GM23338 (cell line): ENCODE measurements around the gene PNLIPRP3. TPM values are rescaled to one million over a fixed set of nuclear protein-coding genes. Genes with fewer than 3 reads are reported as not detected.

Source experiments
- ATAC-seq: fragments of 200-7000 bp; cut with Tn5 transposase; 3 replicates; pipeline ENCODE4 v1.9.1; 2020
- DNase-seq: peaks from one replicate; pipeline ENCODE4 v3.0.0-alpha.2; 2015; ENCODE audit warnings: low spot score
- H2AFZ ChIP-seq: fragments of 200-600 bp; sonication (generic); 2 replicates; pipeline ENCODE4 v1.8.0; 2016; ENCODE audit warnings: antibody characterized with exemption, mild to moderate bottlenecking, moderate library complexity
- H3F3A ChIP-seq: fragments of 200-600 bp; sonication (generic); replicated peaks from 2 replicates; pipeline ENCODE4 v1.8.0; 2017; ENCODE audit warnings: antibody characterized with exemption, mixed run types, low read depth
- H3K27ac ChIP-seq: fragments of 200-600 bp; sonication (generic); 2 replicates; pipeline ENCODE4 v1.6.1; 2016; ENCODE audit warnings: low read depth
- H3K27me3 ChIP-seq: fragments of 200-600 bp; sonication (generic); 2 replicates; pipeline ENCODE4 v1.8.0; 2016; ENCODE audit warnings: mild to moderate bottlenecking, mixed run types, moderate library complexity; ENCODE audit not compliant: insufficient read depth
- H3K36me3 ChIP-seq: fragments of 200-600 bp; sonication (generic); 2 replicates; pipeline ENCODE4 v1.8.0; 2016; ENCODE audit warnings: mild to moderate bottlenecking; ENCODE audit not compliant: insufficient read depth
- H3K4me1 ChIP-seq: fragments of 200-600 bp; sonication (generic); 2 replicates; pipeline ENCODE4 v1.8.0; 2016; ENCODE audit warnings: mild to moderate bottlenecking, moderate library complexity; ENCODE audit not compliant: insufficient read depth
- H3K4me2 ChIP-seq: fragments of 200-600 bp; sonication (generic); 2 replicates; pipeline ENCODE4 v1.7.1; 2017; ENCODE audit warnings: mixed run types
- H3K4me3 ChIP-seq: fragments of 200-600 bp; sonication (generic); 2 replicates; pipeline ENCODE4 v1.6.1; 2016; ENCODE audit warnings: mixed run types
- H3K79me2 ChIP-seq: fragments of 200-600 bp; sonication (generic); replicated peaks from 2 replicates; pipeline ENCODE4 v1.8.0; 2017; ENCODE audit warnings: mild to moderate bottlenecking; ENCODE audit not compliant: insufficient read depth
- H3K9me2 ChIP-seq: fragments of 200-600 bp; sonication (generic); 2 replicates; pipeline ENCODE4 v1.8.0; 2017; ENCODE audit not compliant: insufficient read depth
- H4K20me1 ChIP-seq: fragments of 200-600 bp; sonication (generic); replicated peaks from 2 replicates; pipeline ENCODE4 v1.8.0; 2017; ENCODE audit warnings: mild to moderate bottlenecking; ENCODE audit not compliant: insufficient read depth
- H3K27ac Mint-ChIP-seq: 2 replicates; pipeline ENCODE4 v1.8.0; 2020; ENCODE audit warnings: inconsistent platforms, mild to moderate bottlenecking, moderate library complexity, mixed read lengths
- H3K27me3 Mint-ChIP-seq: 3 replicates; pipeline ENCODE4 v1.8.0; 2022; ENCODE audit warnings: low read depth, mild to moderate bottlenecking, moderate library complexity, mixed read lengths, inconsistent platforms; ENCODE audit not compliant: insufficient read depth, poor library complexity
- H3K36me3 Mint-ChIP-seq: 3 replicates; pipeline ENCODE4 v1.8.0; 2021; ENCODE audit warnings: low read depth, mild to moderate bottlenecking, inconsistent platforms, moderate library complexity, mixed read lengths
- H3K4me1 Mint-ChIP-seq: 3 replicates; pipeline ENCODE4 v1.8.0; 2020; ENCODE audit warnings: mild to moderate bottlenecking, inconsistent platforms, mixed read lengths
- H3K4me3 Mint-ChIP-seq: 3 replicates; pipeline ENCODE4 v1.8.0; 2021; ENCODE audit warnings: moderate library complexity, mild to moderate bottlenecking, inconsistent platforms, mixed read lengths
- H3K9me3 Mint-ChIP-seq: 3 replicates; pipeline ENCODE4 v1.8.0; 2020; ENCODE audit warnings: moderate library complexity, mild to moderate bottlenecking, inconsistent platforms, mixed read lengths
- CREB1 ChIP-seq: fragments of 250-450 bp; sonication (Bioruptor Pico); IDR thresholded peaks from 2 replicates; pipeline ENCODE4 v1.5.0; 2020; ENCODE audit warnings: low read depth, mild to moderate bottlenecking, moderate library complexity
- ETS1 ChIP-seq: IDR thresholded peaks from 2 replicates; pipeline ENCODE4 v1.6.1; 2016; ENCODE audit warnings: antibody characterized with exemption
- EZH2 ChIP-seq: fragments of 200-600 bp; sonication (generic); IDR thresholded peaks from one replicate; pipeline ENCODE4 v1.8.0; 2017; ENCODE audit warnings: antibody characterized with exemption, mild to moderate bottlenecking, low read depth; ENCODE audit not compliant: unreplicated experiment
- EZH2phosphoT487 ChIP-seq: fragments of 200-600 bp; sonication (generic); IDR thresholded peaks from one replicate; pipeline ENCODE4 v1.8.1; 2018; ENCODE audit warnings: antibody characterized with exemption; ENCODE audit not compliant: unreplicated experiment
- JUNB ChIP-seq: IDR thresholded peaks from one replicate; pipeline ENCODE4 v1.6.1; 2016; ENCODE audit warnings: antibody characterized with exemption; ENCODE audit not compliant: unreplicated experiment
- NANOG ChIP-seq: IDR thresholded peaks from 2 replicates; pipeline ENCODE4 v1.6.1; 2016; ENCODE audit warnings: antibody characterized with exemption, borderline replicate concordance
- POLR2AphosphoS5 ChIP-seq: IDR thresholded peaks from 2 replicates; pipeline ENCODE4 v1.6.1; 2016; ENCODE audit warnings: antibody characterized with exemption, low read depth
- REST ChIP-seq: IDR thresholded peaks from one replicate; pipeline ENCODE4 v1.6.1; 2018; ENCODE audit warnings: antibody characterized with exemption; ENCODE audit not compliant: unreplicated experiment
- STAT1 ChIP-seq: IDR thresholded peaks from one replicate; pipeline ENCODE4 v1.6.1; 2016; ENCODE audit warnings: antibody characterized with exemption; ENCODE audit not compliant: unreplicated experiment
- ZNF114 ChIP-seq: fragments of 250-450 bp; sonication (Bioruptor Pico); IDR thresholded peaks from 2 replicates; pipeline ENCODE4 v1.5.0; 2020; ENCODE audit warnings: mild to moderate bottlenecking, moderate library complexity
- ZNF331 ChIP-seq: fragments of 250-450 bp; sonication (Bioruptor Pico); IDR thresholded peaks from 2 replicates; pipeline ENCODE4 v1.5.0; 2020; ENCODE audit warnings: low read depth, mild to moderate bottlenecking, moderate library complexity
- ZNF462 ChIP-seq: fragments of 250-450 bp; sonication (Bioruptor Pico); IDR thresholded peaks from 2 replicates; pipeline ENCODE4 v1.5.0; 2020; ENCODE audit warnings: mild to moderate bottlenecking, moderate library complexity
- polyA plus RNA-seq: library from polyadenylated mRNA; unstranded; fragments of >200 nt; fragmentation: Nextera tagmentation; extraction: Ambion mirVana; gene quantifications from 2 replicates; pipeline ENCODE4 v1.2.1, GENCODE V29; 2016
- total RNA-seq: library from RNA; depleted of rRNA; stranded (reverse); fragments of >200 nt; shearing (Covaris generic); gene quantifications from 2 replicates; pipeline ENCODE4 v1.2.3, GENCODE V29; 2014

PNLIPRP3 gene
- total and polyA plus RNA-seq, 2 experiments from 2014 or later, result not detected

GRCh38 chr10:116417821-116418220 lies 9.8 kb upstream of the PNLIPRP3 start (continued):
- TF ChIP-seq ETS1 (no peak), JUNB (no peak), POLR2AphosphoS5 (no peak)

- H3K4me3 Mint-ChIP-seq, result no peak overlapping the region
- Histone ChIP-seq H3K27ac (no peak overlapping the region), H3K4me1 (no peaks in the 10 kb centered on the region), H3K27me3 (no peaks in the 10 kb centered on the region), H4K20me1 (no peaks in the 10 kb centered on the region), H3K4me2 (no peak overlapping the region), H3K79me2 (no peaks in the 10 kb centered on the region), H2AFZ (no peak overlapping the region), H3K9me2 (no peaks in the 10 kb centered on the region), H3K36me3 (no peaks in the 10 kb centered on the region), H3K4me3 (no peak overlapping the region), H3F3A (no peaks in the 10 kb centered on the region)
- ATAC-seq (no peak), DNase-seq (no peak)
- H3K4me1 Mint-ChIP-seq, result no peaks in the 10 kb centered on the region
- no peaks in the 10 kb centered on the region for H3K27me3 Mint-ChIP-seq
- H3K9me3 Mint-ChIP-seq, result no peaks in the 10 kb centered on the region
- no peak overlapping the region for H3K27ac Mint-ChIP-seq
- H3K36me3 Mint-ChIP-seq, result no peaks in the 10 kb centered on the region
- TF ChIP-seq ETS1 (no peak), EZH2phosphoT487 (no peak), ZNF331 (CRISPR knock-in tag) (no peak), STAT1 (no peak), JUNB (no peak), CREB1 (CRISPR knock-in tag) (no peak), ZNF462 (CRISPR knock-in tag) (no peak), REST (no peak), EZH2 (no peak), ZNF114 (CRISPR knock-in tag) (no peak), NANOG (no peak)
Observed at GRCh38 chr10:116418389-116418788, 9.3 kb upstream of the PNLIPRP3 start.
